DOHH2 (cell line): ENCODE data around the gene CDH4.

ENCODE experiments used
- H3F3A ChIP-seq: fragments of 200-600 bp; sonication (generic), shearing (Covaris generic); 2 replicates; pipeline ENCODE4 v1.6.0; 2016; ENCODE audit warnings: antibody characterized with exemption, mild to moderate bottlenecking; ENCODE audit not compliant: control insufficient read depth, insufficient read depth
- H3K27ac ChIP-seq: fragments of 200-600 bp; sonication (generic); 2 replicates; pipeline ENCODE4 v1.5.1; 2014; ENCODE audit warnings: low read depth, mild to moderate bottlenecking, low read length, moderate library complexity
- H3K27me3 ChIP-seq: fragments of 200-600 bp; sonication (generic); 2 replicates; pipeline ENCODE4 v1.6.1; 2014; ENCODE audit warnings: mild to moderate bottlenecking, low read length, mixed read lengths; ENCODE audit not compliant: control insufficient read depth
- H3K36me3 ChIP-seq: fragments of 200-600 bp; sonication (generic); 2 replicates; pipeline ENCODE4 v1.6.1; 2014; ENCODE audit warnings: mild to moderate bottlenecking, low read length, moderate library complexity, mixed read lengths; ENCODE audit not compliant: control insufficient read depth
- H3K4me1 ChIP-seq: fragments of 200-600 bp; sonication (generic); 2 replicates; pipeline ENCODE4 v1.6.1; 2014; ENCODE audit warnings: mild to moderate bottlenecking, low read length, mixed read lengths; ENCODE audit not compliant: control insufficient read depth
- H3K4me2 ChIP-seq: fragments of 200-600 bp; sonication (generic); 2 replicates; pipeline ENCODE4 v1.6.0; 2014; ENCODE audit warnings: mild to moderate bottlenecking, low read length, moderate library complexity
- H3K4me3 ChIP-seq: fragments of 200-600 bp; sonication (generic); 2 replicates; pipeline ENCODE4 v1.5.1; 2014; ENCODE audit warnings: mild to moderate bottlenecking, low read length, mixed read lengths
- H3K79me2 ChIP-seq: fragments of 200-600 bp; sonication (generic); 2 replicates; pipeline ENCODE4 v1.6.1; 2014; ENCODE audit warnings: mild to moderate bottlenecking, low read length, mixed read lengths; ENCODE audit not compliant: control insufficient read depth
- H3K9me2 ChIP-seq: fragments of 200-600 bp; sonication (generic); replicated peaks from 2 replicates; pipeline ENCODE4 v1.6.1; 2014; ENCODE audit warnings: mild to moderate bottlenecking, low read length, mixed read lengths; ENCODE audit not compliant: control insufficient read depth
- H3K9me3 ChIP-seq: fragments of 200-600 bp; sonication (generic); 2 replicates; pipeline ENCODE4 v1.6.1; 2014; ENCODE audit warnings: antibody characterized with exemption, low read length, mixed read lengths; ENCODE audit not compliant: control insufficient read depth, insufficient read depth
- H4K20me1 ChIP-seq: fragments of 200-600 bp; sonication (generic); 2 replicates; pipeline ENCODE4 v1.6.0; 2014; ENCODE audit warnings: low read depth, mild to moderate bottlenecking, antibody characterized with exemption, low read length, moderate library complexity; ENCODE audit not compliant: control insufficient read depth, insufficient read depth
- EZH2phosphoT487 ChIP-seq: fragments of 200-600 bp; sonication (generic); IDR thresholded peaks from 2 replicates; pipeline ENCODE4 v1.6.1; 2017; ENCODE audit warnings: borderline replicate concordance, mild to moderate bottlenecking, antibody characterized with exemption, low read length, moderate library complexity, mixed read lengths
- TF ChIP-seq, protein P1 (sequence below): fragments of 200-600 bp; sonication (generic); IDR thresholded peaks from one replicate; pipeline ENCODE4 v1.5.1; 2014; ENCODE audit warnings: antibody characterized with exemption, mild to moderate bottlenecking, low read depth, low read length; ENCODE audit not compliant: poor library complexity, severe bottlenecking

The CDH4 gene

DNA sequence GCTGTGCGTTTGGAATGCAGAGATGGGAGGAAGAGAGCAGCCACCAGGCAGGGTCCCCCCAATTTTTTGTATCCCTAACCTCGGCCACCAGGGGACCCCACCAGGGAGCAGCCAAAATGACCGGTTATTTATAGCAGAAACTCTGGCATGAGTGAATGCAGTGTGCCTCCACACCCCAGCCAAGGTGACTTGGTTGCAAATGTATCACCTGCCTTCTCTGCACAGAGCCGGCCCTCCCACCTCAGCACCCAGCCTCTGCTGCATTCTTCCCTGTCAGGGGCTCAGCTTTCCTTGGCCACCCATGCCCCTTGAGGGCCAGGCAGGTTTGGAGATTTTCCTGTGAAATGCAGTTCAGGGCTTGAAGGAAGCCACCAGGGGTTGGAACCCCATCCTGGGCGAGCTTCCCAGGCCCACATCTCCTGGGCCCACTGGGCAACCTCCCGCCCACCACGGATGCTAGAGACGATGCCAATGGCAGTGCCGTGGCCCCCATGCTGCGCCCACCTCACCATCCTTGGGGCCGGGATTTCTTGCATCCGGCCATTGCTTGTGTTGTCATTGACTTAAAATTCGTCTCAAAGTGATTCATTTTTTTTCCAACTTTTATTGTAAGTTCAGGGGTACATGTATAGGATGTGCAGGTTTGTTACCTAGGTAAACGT, 522.0 kb downstream of the CDH4 start:
- no peak overlapping the region for H3K27ac ChIP-seq
- H3K79me2 ChIP-seq = no peaks in the 10 kb centered on the region
- no peaks in the 10 kb centered on the region for H3K9me2 ChIP-seq
- no peaks in the 10 kb centered on the region for H3K27me3 ChIP-seq
- TF ChIP-seq EZH2phosphoT487 = no peak
- TF ChIP-seq, protein P1, sequence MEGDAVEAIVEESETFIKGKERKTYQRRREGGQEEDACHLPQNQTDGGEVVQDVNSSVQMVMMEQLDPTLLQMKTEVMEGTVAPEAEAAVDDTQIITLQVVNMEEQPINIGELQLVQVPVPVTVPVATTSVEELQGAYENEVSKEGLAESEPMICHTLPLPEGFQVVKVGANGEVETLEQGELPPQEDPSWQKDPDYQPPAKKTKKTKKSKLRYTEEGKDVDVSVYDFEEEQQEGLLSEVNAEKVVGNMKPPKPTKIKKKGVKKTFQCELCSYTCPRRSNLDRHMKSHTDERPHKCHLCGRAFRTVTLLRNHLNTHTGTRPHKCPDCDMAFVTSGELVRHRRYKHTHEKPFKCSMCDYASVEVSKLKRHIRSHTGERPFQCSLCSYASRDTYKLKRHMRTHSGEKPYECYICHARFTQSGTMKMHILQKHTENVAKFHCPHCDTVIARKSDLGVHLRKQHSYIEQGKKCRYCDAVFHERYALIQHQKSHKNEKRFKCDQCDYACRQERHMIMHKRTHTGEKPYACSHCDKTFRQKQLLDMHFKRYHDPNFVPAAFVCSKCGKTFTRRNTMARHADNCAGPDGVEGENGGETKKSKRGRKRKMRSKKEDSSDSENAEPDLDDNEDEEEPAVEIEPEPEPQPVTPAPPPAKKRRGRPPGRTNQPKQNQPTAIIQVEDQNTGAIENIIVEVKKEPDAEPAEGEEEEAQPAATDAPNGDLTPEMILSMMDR = no peak
- H3K9me3 ChIP-seq = no peaks in the 10 kb centered on the region
- no peaks in the 10 kb centered on the region for H3K36me3 ChIP-seq
- no peaks in the 10 kb centered on the region for H3K4me1 ChIP-seq
- no peaks in the 10 kb centered on the region for H4K20me1 ChIP-seq
- no peak overlapping the region for H3K4me3 ChIP-seq
- H3F3A ChIP-seq = no peaks in the 10 kb centered on the region
- H3K4me2 ChIP-seq = no peak overlapping the region

DNA sequence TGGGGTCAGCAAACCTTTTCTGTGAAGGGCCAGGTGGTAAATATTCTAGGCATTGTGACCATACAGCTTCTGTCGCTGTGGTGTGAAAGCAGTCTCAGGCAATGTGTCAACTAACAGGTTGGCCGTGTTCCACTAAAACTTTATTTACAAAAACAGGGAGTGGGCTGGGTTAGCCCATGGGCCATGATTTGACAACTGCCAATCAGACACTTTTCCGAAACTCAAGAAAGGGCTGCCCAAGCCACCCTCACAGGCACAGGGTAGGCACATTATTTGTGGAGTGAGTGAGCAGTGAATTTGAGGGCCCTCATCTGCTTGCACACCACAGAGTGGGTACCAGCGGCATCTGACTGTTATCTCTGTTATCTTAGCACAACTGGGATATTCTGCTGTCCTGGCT, 523.4 kb downstream of the CDH4 start:
- Histone ChIP-seq H3F3A (no peaks in the 10 kb centered on the region), H3K36me3 (no peaks in the 10 kb centered on the region), H3K9me3 (no peaks in the 10 kb centered on the region), H3K4me3 (no peak overlapping the region), H4K20me1 (no peaks in the 10 kb centered on the region), H3K9me2 (no peaks in the 10 kb centered on the region), H3K27ac (no peak overlapping the region), H3K4me1 (no peaks in the 10 kb centered on the region), H3K4me2 (no peak overlapping the region), H3K79me2 (no peaks in the 10 kb centered on the region), H3K27me3 (no peaks in the 10 kb centered on the region)
- TF ChIP-seq, protein P1 = no peak
- TF ChIP-seq EZH2phosphoT487 = no peak

DNA sequence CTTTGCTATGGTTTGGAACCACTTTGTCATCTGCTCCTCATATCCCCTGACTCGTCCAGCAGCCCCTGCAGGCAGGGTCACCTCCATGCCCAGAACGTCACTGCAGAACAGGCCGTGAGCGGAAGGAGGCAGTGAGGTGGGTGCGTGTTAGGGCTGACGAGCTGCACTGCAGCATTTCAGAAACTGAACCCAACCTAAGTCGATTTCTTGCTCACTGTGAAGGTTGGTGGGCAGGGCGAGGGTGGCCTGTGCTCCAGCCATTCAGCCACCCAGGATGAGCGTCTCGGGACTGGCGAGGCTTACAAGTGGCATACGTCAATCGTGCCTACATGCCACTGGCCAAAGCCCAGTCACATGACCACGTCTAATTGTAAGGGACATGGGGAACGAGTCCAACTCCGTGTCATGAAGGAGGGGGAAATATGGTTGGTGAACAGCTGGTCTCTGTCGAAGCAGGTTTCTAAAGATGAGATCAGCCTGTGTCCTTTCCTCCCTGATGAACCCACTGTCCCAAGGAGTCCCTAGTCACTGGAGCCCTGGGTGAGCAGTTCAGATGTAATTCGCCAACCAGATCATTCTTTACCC, 524.5 kb downstream of the CDH4 start:
- no peak overlapping the region for H3K27ac ChIP-seq

More for the DNA sequence above, 524.5 kb downstream of the CDH4 start:
- TF ChIP-seq EZH2phosphoT487 = no peak
- TF ChIP-seq, protein P1 = no peak
- H3F3A ChIP-seq = no peaks in the 10 kb centered on the region
- no peaks in the 10 kb centered on the region for H3K27me3 ChIP-seq
- no peaks in the 10 kb centered on the region for H3K4me1 ChIP-seq
- H3K79me2 ChIP-seq = no peaks in the 10 kb centered on the region
- no peaks in the 10 kb centered on the region for H3K9me3 ChIP-seq
- no peaks in the 10 kb centered on the region for H3K36me3 ChIP-seq
- no peak overlapping the region for H3K4me2 ChIP-seq
- H3K4me3 ChIP-seq = no peak overlapping the region
- H3K9me2 ChIP-seq = no peaks in the 10 kb centered on the region
- H4K20me1 ChIP-seq = no peaks in the 10 kb centered on the region
